SU-DHL-6 (cell line): ENCODE data around the gene SMIM15.

ENCODE experiments used
- EZH2phosphoT487 ChIP-seq: fragments of 200-600 bp; sonication (generic), shearing (Covaris generic); conservative IDR thresholded peaks from 2 replicates; pipeline ENCODE4 v1.6.1; 2018; ENCODE audit warnings: mild to moderate bottlenecking, antibody characterized with exemption, low read length, moderate library complexity, mixed read lengths
- TF ChIP-seq, protein P1 (sequence below): fragments of 200-600 bp; sonication (generic); IDR thresholded peaks from one replicate; pipeline ENCODE4 v1.5.1; 2017; ENCODE audit warnings: antibody characterized with exemption, mild to moderate bottlenecking, low read length, moderate library complexity; ENCODE audit not compliant: insufficient read depth, poor library complexity, severe bottlenecking

DNA sequence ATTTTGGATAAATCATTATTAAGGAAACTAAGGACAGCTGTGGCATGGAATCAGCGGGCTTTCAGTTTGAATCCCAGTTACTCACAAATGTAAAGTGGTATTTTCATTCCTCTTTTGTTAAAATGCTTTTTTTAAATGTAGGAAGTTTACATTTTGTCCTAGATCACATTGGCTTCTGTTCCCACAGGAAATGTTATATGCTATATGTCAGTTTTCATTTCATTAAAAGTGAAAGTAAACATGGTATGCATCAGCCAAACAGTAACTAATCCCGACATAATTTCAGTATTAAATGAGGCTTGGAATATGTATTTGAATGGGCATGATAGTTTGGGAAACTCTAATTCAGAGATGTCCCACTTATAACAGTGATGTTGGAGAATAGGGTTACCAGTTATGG lies 18.6 kb upstream of the SMIM15 start:
- TF ChIP-seq, protein P1, sequence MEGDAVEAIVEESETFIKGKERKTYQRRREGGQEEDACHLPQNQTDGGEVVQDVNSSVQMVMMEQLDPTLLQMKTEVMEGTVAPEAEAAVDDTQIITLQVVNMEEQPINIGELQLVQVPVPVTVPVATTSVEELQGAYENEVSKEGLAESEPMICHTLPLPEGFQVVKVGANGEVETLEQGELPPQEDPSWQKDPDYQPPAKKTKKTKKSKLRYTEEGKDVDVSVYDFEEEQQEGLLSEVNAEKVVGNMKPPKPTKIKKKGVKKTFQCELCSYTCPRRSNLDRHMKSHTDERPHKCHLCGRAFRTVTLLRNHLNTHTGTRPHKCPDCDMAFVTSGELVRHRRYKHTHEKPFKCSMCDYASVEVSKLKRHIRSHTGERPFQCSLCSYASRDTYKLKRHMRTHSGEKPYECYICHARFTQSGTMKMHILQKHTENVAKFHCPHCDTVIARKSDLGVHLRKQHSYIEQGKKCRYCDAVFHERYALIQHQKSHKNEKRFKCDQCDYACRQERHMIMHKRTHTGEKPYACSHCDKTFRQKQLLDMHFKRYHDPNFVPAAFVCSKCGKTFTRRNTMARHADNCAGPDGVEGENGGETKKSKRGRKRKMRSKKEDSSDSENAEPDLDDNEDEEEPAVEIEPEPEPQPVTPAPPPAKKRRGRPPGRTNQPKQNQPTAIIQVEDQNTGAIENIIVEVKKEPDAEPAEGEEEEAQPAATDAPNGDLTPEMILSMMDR = no peak
- no peak for TF ChIP-seq EZH2phosphoT487
